ENCODE results near the gene WDFY3.

- TF ChIP-seq CTCF (IDR thresholded peaks at IDR 0.05), result no peak
- no peak for TF ChIP-seq POLR2A (IDR thresholded peaks at IDR 0.05)
Measured at GRCh38 chr4:84803720-84804119, 162.8 kb downstream of the WDFY3 start.

All from uterus (tissue), 2 donors.